SK-N-DZ (cell line): ENCODE measurements around the gene FOXJ3. TPM values are rescaled to one million over a fixed set of nuclear protein-coding genes. Genes with fewer than 3 reads are reported as not detected.

Experiments
- DNase-seq: peaks from one replicate; pipeline ENCODE4 v3.0.0-alpha.2; 2015; ENCODE audit warnings: low spot score
- polyA plus RNA-seq, 2 experiments: library from polyadenylated mRNA; depleted of rRNA; stranded (reverse); fragments of >200 nt; gene quantifications; 2 replicates each; pipeline ENCODE4 v1.2.3, GENCODE V29; 2014

Gene FOXJ3
- 29.8 and 32.8 TPM in 2 replicates for polyA plus RNA-seq (2014; cell fraction: cytosol; rRNA removed)
- 29.9 and 34.6 TPM in 2 replicates for polyA plus RNA-seq (2014; cell fraction: nucleus; rRNA removed)

DNA sequence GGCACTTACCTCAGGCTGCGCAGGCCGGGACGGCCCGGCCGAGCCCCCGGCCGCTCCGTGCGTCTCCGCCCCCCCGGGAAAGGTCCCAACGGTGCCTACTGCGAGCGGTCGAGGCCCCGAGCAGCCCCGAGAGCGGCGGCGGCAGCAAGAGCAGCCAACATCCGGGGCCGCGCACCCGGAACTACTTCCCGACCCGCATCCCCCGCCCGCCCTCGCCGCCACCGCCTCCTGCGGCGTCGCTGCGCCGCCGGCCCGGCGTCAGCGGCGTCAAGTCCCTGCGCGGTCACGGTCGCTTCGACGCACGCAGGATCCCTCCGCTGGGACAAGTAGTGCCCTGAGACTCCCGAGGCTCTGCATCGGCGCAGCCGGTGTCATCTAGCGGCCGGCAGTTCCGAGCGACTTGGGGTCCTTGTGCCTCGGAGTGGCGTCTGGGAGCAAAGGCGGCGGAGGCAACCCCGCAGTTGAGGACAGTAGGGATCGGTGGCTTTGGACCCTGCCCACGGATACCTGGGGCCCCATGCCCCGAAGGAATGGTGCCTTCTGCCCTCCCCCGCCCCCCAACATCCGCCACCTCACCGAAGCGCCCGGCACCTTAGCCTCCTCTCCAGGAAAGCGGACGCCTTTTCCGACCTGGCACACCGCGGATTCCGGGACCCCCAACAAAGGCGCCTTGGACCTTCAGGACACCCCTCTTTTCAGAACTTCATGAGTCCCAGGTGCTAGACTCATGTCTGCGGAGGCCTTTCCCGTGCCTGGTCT, at the start of gene FOXJ3:
TSS of gene FOXJ3 (minus strand) at position 186 of the 759 bp plus-strand sequence. CDS start 24,142 bp downstream, outside the sequence.
- DNase-seq = peak; percentile 95

DNA sequence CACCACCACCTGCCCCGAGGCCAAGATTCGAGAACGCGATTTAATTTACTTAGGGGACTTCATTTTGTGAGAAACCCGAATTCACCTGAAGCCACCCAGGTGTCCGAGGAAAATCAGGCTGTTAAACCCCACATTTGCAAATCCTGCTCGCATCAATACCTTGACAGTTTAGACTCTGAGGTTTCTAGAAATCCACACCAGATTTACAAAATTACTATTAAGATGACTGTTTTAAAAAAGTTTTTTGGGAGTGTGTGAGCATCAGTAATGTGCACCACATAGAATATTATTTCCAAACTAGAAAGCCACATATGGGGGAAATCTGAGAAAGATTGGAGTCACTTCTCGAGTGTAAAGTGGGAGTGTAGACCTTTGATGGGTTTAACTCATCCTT, 46.2 kb upstream of the FOXJ3 start:
- DNase-seq = peak; percentile 4

DNA sequence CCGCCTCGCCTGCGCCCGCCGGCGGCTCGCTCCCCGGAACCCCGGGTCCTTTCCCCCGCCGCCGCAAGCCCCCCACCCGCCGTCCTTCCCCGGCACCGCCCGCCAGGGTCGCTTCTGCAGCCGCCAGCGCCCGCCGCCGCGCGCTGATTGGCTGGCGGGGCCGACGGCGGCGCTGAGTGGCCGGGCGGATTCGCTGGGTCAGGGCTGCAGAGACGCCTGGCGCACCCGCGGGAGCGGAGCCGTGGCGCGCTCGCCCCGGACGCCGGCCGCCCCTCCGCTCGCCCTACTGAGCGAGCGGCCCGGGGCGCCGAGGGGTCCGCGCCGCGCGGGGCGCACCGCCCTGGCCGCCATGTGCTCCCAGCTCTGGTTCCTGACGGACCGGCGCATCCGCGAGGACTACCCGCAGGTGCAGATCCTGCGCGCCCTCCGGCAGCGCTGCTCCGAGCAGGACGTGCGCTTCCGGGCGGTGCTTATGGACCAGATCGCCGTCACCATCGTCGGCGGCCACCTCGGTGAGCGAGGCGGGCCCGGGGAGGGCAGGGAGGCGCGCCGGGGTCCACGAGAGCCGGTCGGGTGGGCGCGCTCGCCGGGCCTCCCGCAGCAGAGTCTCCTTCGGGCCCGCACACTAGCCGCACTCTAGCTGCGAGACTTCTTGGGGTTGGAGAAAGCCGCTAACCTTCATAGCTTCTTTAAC, 45.7 kb upstream of the FOXJ3 start, which contains the start of gene RIMKLA:
TSS of gene RIMKLA (plus strand) at position 207 of the 694 bp plus-strand sequence. CDS start at position 350, 143 bp downstream.
- peak; percentile 66 for DNase-seq

DNA sequence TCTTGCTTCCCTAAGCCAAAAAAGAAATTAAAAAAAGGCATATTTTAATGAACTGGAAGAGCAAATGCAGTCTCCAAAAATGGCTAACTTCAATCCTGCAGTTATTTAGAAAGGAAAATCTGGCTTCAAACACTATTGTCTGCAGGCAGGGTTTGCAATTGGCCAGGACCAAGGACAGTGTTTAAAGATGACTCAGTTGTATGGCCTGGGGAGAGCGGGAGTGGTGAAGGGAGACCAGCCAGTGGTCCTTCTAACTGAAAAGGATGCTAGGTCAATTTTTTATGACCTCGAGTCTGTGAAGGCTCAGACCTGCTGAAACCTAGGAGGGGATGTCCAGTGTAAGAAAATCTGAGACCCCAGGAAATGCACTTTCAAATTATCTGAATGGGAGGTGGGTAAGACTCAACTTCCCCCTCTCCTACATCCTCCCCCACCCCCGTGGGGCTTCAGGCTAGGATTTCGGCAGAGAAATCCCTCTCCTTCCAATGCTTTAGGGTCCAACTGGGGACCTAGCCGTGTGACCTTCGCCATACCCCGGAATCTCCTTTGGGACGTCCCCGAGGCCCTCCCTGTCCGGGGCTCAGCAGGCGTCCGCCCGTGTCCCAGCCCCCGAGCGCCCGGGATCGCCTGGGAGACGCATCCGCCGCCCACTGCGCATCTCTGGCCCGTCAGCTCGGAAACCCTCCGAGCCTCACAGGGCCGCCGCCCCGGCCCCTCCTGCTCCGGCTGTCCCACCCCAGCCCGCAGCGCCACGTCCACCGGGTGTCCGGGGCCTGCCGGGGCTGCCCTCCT, 45.0 kb upstream of the FOXJ3 start:
- DNase-seq = peak; percentile 44

DNA sequence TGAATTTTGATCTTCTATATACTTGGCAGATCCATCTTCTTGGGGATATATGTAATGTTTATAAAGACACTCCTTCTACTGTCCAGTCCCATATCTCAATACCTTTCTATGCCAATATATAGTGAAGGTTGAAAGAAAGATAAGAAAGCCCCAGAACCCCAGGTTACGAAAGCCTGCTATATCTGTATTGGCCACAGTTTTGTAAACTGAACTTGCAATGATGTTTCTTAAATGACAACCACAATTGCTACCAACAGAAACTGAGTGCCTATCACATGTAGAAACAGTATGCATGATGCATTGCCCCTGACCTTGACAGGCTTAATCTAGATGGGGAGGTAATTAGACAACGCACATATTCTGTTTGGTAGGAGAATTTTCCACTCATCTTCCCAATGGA, 37.8 kb upstream of the FOXJ3 start:
- no peak for DNase-seq

DNA sequence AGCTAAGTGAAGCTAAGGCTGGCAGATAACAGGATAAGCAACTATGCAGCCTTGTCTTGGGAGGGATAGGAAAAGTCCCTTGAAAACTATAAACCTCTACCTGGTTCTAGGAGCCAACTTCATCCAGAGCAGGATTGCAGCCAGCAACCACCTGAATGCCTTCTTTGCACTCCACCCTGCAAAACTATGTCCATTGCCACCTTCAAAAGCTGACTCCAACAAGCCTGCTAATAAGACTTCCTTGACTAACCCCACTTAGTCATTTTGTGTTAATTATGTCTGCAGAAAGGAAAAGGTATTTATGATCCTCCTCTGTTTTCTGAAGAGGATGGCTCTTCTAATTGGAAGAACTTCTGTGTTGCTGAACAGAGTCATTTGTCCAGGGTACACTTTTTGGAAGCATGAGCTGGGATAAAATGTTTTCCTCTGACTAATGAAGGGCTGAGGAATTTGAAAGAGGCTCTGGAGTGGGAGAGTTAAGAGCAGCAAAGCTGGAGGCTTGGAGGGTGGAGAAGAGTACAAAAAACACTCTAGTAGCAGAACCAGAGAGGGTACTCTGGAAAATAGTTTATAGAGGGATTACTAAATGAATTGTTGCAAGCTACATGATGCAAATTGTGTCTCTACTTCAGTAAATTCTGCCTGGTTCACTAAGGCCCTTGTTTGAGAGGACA, 36.0 kb upstream of the FOXJ3 start:
- DNase-seq = no peak

DNA sequence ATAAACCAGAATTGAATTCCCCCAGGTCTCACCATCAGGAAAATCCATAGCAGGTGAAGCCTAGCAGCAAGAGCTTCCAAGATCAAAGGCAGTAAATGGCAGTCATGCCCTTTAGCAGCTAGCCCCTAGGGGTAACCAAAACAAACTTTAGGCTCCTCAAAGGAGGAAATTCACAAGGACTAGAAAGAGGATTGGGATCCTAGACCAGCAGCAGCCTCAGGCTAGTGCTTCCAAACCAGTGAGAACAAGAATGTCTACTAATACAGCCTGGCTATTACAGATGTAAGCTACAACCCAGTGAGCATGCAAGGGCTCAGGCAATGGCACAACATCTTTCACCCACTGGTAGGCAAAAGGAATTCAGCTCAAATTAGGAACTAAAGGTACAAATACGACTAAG, 34.4 kb upstream of the FOXJ3 start:
- DNase-seq = no peak

DNA sequence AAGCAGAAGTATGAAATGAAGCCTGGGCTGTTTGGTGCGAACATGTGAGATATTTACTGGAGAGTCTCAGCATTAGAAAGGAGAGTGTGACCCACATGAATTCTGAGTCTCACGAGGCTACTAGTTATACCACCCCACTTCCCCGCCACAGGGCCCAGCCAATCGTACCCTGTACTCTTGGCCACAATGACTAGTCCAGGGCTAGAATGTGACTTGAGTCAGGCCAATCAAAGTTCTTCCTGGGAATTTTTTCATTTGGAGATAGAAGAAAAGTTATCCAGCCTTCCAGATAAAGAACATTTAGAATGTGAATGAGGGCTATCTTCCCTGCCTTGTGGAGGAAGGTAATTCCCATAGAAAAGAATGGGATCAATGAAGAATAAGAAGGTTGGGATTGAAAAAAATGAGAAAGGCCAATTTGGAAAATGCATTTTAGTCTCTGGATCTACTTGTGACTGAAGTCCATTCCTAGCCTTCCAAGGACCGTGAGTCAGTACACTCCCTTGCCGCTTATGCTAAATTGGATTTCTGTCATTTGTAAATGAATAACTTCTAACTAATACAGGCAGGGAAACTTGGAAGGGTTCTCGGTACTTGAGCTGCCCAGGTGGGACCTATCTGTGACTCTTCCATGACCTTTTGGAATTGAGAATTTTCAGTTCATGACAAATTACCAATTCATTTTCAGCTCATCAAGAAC, 33.2 kb upstream of the FOXJ3 start:
- no peak for DNase-seq

DNA sequence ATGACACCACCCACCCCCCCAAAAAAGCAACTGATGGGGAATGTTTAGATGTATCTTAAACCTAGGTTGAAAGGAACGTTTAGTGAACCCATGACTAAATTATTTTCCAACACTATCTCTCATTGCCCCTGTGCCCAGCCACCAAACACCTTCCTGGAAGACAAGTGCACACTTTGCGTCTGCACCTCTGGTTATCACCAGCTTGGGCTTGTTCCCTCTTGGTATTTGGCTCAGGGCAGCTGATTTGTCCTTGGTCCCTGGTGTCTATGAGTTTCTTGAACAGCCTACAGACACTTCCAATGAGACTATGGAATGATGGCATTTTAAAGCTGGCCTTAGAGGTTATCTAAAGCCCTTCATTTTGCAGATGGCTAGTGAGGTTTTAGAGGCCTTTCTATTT, 30.1 kb upstream of the FOXJ3 start:
- DNase-seq = no peak

DNA sequence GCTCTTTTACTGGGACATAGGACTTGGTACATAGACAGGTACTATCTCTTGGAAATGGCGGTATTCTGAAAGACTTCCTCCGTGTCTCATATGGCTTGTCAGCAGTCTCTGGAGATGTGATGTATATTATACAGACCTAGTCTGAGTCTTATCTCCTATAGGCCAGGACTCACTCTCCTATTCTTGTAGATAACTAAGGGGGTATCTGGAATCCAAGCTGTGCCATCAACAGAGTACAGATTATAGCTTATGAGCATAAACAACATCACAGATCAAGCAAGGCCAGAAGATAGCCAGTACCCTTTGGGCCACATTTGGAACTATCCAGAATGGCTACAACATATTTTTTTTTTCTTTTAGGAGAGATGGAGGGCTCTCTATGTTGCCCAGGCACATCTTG, 29.5 kb upstream of the FOXJ3 start:
- no peak for DNase-seq

DNA sequence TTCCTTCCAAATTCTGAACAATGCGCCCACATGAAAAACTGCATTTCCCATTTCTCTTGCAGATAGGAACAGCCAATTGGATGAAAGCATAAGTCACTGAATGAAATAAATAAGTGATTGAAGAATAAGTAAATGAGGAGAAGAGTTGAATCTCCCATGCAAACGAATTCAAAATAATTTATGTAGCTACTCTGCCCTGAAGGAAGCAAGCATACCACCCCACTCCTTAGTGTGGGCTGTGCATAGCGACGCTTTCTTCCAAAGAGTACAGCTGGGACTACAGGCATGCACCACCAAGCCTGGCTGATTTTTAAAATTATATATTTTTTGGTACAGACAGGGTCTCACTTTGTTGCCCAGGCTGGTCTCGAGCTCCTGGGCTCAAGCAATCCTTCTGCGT, 29.1 kb upstream of the FOXJ3 start:
- DNase-seq = no peak

DNA sequence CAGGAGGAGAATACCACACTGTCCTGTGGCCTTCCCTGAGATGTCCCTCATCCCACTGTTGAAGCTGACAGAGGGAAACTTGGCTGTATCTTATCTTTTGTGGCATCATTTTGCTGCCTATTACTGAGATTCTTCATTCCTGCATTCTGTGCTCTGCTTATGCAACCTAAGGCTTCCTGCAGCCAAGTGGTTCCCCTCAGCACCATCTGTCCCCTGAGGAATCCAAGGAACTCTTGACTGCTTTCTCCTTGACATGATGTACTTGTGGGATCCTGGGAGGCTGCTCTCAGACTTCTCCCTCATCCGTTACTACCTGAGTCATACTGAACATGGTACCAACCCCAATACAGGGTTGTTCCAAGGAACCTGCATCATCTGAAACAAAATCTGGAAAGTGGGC, 24.4 kb upstream of the FOXJ3 start:
- DNase-seq = no peak

DNA sequence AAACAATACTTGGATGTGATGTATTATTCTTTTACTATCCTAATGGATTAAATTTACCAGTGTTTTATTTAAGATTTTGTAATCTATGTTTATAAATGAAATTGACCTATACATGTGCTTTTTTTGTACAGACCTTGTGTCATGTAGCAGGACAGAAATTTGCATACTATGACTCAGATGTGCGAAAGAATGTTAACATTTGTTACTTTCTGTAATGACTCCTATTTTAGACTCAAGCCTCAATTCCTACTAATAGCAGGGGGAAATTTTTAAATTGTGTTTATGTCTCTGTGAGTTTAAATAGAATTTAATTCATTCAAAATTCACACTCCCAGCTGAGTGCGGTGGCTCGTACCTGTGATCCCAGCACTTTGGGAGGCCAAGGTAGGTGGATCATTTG, 23.8 kb upstream of the FOXJ3 start:
- DNase-seq = no peak

DNA sequence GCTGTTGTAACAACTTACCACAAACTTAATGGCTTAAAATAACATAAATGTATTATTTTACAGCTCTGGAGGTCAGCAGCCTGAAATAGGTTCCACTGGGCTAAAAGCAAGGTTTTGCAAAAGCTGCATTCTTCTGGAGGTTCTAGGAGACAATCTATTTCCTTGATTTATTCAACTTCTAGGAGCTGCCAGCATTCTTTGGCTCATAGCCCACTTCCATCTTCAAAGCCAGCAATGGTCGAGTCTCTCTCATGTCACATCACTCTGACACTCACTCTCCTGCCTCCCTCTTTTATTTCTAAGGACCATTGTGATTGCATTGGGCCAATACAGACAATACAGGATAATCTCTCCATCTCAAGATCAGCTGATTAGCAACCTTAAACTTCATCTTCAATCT, 15.1 kb upstream of the FOXJ3 start:
- no peak for DNase-seq

DNA sequence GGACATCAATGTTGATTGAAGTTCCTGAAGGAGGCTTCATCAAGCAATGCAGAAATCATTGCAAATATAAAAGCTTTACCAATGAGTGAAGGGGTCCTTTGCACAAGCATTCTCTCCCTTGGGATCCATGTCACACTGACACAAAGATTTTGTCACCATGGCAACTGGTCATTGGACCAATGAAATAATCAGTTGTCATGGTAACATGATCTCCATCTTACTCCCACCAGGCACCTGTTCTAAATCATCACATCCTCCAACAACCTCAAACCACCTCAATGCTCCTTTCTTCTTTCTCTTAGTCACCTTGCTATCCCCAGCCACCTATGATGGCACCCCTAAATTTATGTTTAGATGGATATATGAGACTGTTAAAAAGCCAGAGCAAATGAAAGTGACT, 13.5 kb upstream of the FOXJ3 start:
- DNase-seq = peak; percentile 79

DNA sequence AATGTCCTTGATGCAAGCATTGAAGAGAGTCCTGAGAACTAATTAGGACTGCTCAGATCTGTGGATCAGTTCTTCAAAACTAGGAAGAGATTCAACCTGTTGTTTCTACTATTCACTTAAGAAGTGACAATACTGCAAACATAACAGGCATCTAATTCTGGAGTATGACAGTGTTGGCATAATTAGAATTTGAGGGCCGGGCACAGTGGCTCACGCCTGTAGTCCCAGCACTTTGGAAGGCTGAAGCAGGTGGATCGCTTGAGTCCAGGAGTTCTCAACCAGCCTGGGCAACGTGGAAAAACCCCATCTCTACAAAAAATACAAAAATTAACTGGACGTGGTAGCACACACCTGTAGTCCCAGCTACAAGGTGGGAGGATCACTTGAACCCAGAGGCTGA, 8.0 kb upstream of the FOXJ3 start:
- DNase-seq = no peak

DNA sequence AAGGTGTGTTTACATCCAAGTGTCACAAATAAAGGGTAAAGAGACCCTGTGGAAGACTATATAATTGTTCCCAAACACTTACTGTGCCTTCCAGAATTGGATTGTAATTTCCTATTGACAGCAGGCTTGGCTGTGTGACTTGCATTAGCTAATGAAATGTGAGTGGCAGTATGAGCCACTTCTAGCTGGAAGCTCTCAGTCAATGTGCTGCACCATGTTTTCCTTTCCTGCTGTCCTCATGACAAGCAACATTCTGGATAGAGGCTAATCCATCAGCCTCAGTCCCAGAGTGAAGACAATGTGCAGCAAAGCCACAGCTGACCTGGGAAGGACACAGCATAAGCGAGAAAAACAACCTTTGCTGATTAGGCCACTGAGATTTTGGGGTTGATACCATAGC, 5.9 kb upstream of the FOXJ3 start:
- DNase-seq = no peak

DNA sequence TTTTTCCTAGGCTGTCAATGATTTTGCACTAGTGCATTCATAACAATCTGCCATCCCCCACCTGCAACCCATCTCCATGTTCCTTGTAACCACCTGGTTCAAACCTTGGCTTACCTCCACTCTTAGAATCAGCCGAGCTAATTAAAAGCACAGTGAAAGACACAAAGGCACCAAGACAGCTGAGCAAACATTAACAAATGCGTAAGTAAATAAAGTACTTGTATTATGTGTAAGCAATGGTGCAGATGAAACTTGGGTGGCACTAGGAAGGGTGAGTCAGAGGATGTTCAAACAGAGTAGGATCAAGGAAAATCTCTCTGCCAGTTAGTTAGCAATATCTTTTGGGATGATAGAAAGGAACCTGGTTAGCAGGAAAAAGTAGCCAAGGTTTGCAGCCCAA, 5.1 kb upstream of the FOXJ3 start:
- DNase-seq = no peak

DNA sequence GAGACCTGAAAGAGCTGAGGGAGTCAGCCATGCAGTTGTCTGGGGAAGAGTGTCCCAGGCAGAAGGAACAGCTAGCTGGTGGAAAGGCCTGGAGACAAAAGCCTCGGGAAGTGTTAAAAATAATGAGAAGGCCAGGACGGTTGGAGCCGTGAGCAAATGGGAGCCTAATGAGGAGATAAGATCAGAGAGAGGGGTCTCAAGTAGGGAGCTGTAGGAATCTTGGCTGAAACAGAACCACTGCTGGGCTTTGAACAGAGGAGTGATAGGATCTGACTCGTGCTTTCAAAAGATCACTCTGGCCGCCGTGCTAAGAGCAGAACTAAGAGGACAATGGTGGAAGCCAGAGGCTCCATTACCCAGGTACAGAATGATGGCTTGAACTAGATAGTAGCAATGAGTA, 1.9 kb upstream of the FOXJ3 start:
- peak; percentile 90 for DNase-seq

DNA sequence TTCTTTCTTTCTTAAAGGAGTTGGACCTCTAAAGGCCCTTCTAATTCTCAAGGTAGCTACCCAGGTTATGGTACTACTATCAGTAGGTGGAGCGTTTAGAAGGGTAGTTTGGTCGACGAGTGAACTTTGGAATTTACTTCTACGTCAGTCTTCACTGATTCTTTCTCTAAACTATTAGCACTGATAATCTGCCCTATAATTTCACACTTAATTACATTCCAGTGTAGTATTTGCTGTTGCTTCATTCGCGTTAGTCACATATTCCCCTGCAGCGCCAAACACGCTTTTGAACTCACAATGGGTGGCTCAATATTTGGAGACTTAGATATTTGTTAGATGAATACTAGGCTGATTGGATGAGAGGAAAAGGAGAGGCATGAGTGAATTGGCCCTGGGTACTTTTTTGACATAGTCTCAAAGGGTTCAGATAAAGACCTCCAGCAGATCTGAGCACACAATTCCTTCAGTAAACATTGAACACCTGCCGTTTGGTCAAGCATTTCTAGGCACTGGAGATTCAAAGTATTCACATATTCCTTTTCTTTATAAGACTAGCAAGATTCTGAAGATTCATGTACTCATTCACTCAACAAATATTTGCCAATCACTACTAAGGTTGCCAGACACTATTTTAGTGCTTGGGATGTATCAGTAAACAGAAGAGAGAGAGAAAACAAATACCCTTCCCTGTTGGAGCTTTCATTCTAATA, 929 bp upstream of the FOXJ3 start:
- peak; percentile 34 for DNase-seq
